ENCODE measurements around the gene MYOD1. TPM values are rescaled to one million over a fixed set of nuclear protein-coding genes. Genes with fewer than 3 reads are reported as not detected.

The MYOD1 gene
- total RNA-seq, 1 experiment from 2014 or later = not detected

DNA sequence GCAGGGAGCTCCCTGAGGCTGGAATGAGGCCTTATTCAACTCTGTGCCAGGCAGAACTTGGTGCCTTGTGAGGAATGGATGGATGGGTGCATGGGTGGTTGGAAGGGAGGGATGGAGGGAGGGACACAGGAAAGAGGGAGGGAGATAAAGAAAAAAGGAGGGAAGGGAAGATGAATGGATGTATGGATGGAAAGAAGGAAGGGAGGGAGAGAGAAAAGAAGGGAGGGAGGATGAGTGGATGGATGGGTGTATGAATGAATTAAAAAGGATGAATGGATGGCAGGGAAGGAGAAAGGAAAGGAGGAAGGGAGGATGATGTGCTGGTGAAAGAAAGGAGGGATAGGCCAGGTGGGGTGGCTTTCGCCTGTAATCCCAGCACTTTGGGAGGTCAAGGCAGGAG lies 49.8 kb downstream of the MYOD1 start:
- H3K27me3 ChIP-seq (replicated peaks) = peaks cover 13% of the 10 kb centered on the region
- H3K9me3 ChIP-seq (replicated peaks) = no peaks in the 10 kb centered on the region
- no peak for DNase-seq (ENCODE audit: low read depth in 1 of 2, low spot score in 2 of 2)
- no peak overlapping the region for H3K27ac ChIP-seq
- H3K4me3 ChIP-seq = no peak overlapping the region
- H3K4me1 ChIP-seq (replicated peaks) = no peaks in the 10 kb centered on the region
- no peaks in the 10 kb centered on the region for H3K36me3 ChIP-seq

- Histone ChIP-seq H3K27ac (no peak overlapping the region), H3K4me1 (replicated peaks) (no peaks in the 10 kb centered on the region), H3K27me3 (replicated peaks) (peaks cover 15% of the 10 kb centered on the region)
These were observed 50.8 kb downstream of the MYOD1 start for GRCh38 chr11:17770048-17770652.

DNA sequence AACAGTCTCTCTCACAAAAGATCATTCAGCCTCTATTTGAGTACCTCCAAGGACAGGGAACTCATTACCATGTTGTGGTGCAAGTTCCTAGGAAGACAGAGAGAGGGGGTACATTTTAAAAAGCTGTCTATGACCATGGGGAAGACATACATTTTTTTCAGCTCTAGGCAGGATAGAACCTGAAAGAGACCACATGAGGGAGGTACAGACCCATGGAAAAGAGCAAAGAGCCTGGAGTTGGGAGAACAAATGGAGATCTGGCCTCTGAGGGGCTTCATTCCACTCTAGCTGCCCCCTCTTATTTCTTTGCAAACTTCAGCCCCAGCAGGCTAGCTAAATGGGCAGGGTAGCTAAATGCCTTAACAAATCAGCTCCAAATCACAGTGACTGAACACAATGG lies 51.5 kb downstream of the MYOD1 start:
- Histone ChIP-seq H3K4me1 (replicated peaks) (no peaks in the 10 kb centered on the region), H3K4me3 (no peak overlapping the region), H3K36me3 (no peaks in the 10 kb centered on the region), H3K9me3 (replicated peaks) (no peaks in the 10 kb centered on the region), H3K27ac (no peak overlapping the region), H3K27me3 (replicated peaks) (peaks cover 13% of the 10 kb centered on the region; the same call in 1 of the 2 replicates)
- DNase-seq (ENCODE audit: low read depth in 1 of 2, low spot score in 2 of 2) = no peak

More at GRCh38 chr11:17770048-17770652, 50.8 kb downstream of the MYOD1 start:
- no peak overlapping the region for H3K4me3 ChIP-seq
- H3K36me3 ChIP-seq = no peaks in the 10 kb centered on the region
- no peak for DNase-seq (ENCODE audit: low read depth in 1 of 2, low spot score in 2 of 2)
- H3K9me3 ChIP-seq (replicated peaks) = no peaks in the 10 kb centered on the region

- no peak overlapping the region for H3K4me3 ChIP-seq
- no peaks in the 10 kb centered on the region for H3K9me3 ChIP-seq (replicated peaks)
- H3K4me1 ChIP-seq (replicated peaks) = no peaks in the 10 kb centered on the region
- no peaks in the 10 kb centered on the region for H3K36me3 ChIP-seq
- H3K27me3 ChIP-seq (replicated peaks) = peaks cover 15% of the 10 kb centered on the region; the same call in 1 of the 2 replicates
- DNase-seq (ENCODE audit: low read depth in 1 of 2, low spot score in 2 of 2) = no peak
- no peak overlapping the region for H3K27ac ChIP-seq
These were observed 52.0 kb downstream of the MYOD1 start for GRCh38 chr11:17771415-17771814.

Other genes starting within 250 kb of the MYOD1 start
- not detected in 2 replicates for gene ABCC8, start 242.7 kb upstream of the MYOD1 start, total RNA-seq (2014; rRNA removed; shearing (Covaris generic))
- not detected in 2 replicates for gene USH1C, start 175.2 kb upstream of the MYOD1 start, total RNA-seq (2014; rRNA removed; shearing (Covaris generic))
- gene OTOG, start 172.3 kb upstream of the MYOD1 start, total RNA-seq (2014; rRNA removed; shearing (Covaris generic)) = not detected in 2 replicates
- gene KCNC1, start 15.2 kb downstream of the MYOD1 start, total RNA-seq (2014; rRNA removed; shearing (Covaris generic)) = not detected in 2 replicates

Measured in SJSA1 (cell line).